HFFc6 (cell line): ENCODE results near the gene BORCS5. TPM values are rescaled to one million over a fixed set of nuclear protein-coding genes. Genes with fewer than 3 reads are reported as not detected.
A peak's percentile ranks its signal among the peaks of the same experiment; 100 is the strongest.

Experiments
- DNase-seq: peaks from one replicate; pipeline ENCODE4 v3.0.0-alpha.2; 2018
- H3K27ac Mint-ChIP-seq: 2 replicates; pipeline ENCODE4 v1.8.0; 2020; ENCODE audit warnings: mild to moderate bottlenecking, mixed read lengths
- H3K27me3 Mint-ChIP-seq: 2 replicates; pipeline ENCODE4 v1.8.0; 2021; ENCODE audit warnings: mild to moderate bottlenecking, moderate library complexity, mixed read lengths; ENCODE audit not compliant: insufficient read depth
- H3K36me3 Mint-ChIP-seq: 2 replicates; pipeline ENCODE4 v1.8.0; 2021; ENCODE audit warnings: low read depth, mixed read lengths
- H3K4me1 Mint-ChIP-seq: 2 replicates; pipeline ENCODE4 v1.8.0; 2020; ENCODE audit warnings: low read depth, mixed read lengths
- H3K4me3 Mint-ChIP-seq: 2 replicates; pipeline ENCODE4 v1.8.0; 2020; ENCODE audit warnings: mild to moderate bottlenecking, moderate library complexity, mixed read lengths
- H3K9me3 Mint-ChIP-seq: 2 replicates; pipeline ENCODE4 v1.8.0; 2020; ENCODE audit warnings: mild to moderate bottlenecking, mixed read lengths
- CTCF ChIP-seq: fragments of 200-600 bp; sonication (generic); IDR thresholded peaks from 2 replicates; pipeline ENCODE4 v1.5.0; 2021; ENCODE audit warnings: antibody characterized with exemption, mild to moderate bottlenecking
- total RNA-seq, 6 experiments: library from RNA; stranded (reverse); fragmentation: NEBNext Ultra II Directional; extraction: Animal tissue kit (Norgen Biotek cat#: 25700); gene quantifications; 2 replicates in 1 of 6; 3 replicates in 5 of 6; pipeline ENCODE4 v1.2.3, GENCODE V29; 2021

Gene BORCS5
- total RNA-seq, 6 experiments from 2014 or later = 8.7 to 13.9 (median 10.6) TPM

- Mint-ChIP-seq H3K4me1 (peaks cover 26% of the 10 kb centered on the region), H3K9me3 (no peaks in the 10 kb centered on the region), H3K4me3 (peak overlapping the region; percentile 88), H3K27ac (peak overlapping the region; percentile 97), H3K36me3 (no peaks in the 10 kb centered on the region), H3K27me3 (no peaks in the 10 kb centered on the region; the same call in 1 of the 2 replicates)
- TF ChIP-seq CTCF = no peak
- peak; percentile 73 for DNase-seq
Measured at GRCh38 chr12:12505544-12506495, 148.9 kb downstream of the BORCS5 start.

- DNase-seq = peak; percentile 51
- no peaks in the 10 kb centered on the region for H3K9me3 Mint-ChIP-seq
- no peak for TF ChIP-seq CTCF
- peak overlapping the region; percentile 88 for H3K4me3 Mint-ChIP-seq
- H3K27me3 Mint-ChIP-seq = no peaks in the 10 kb centered on the region; the same call in 1 of the 2 replicates
- H3K27ac Mint-ChIP-seq = peak overlapping the region; percentile 97
- H3K4me1 Mint-ChIP-seq = peaks cover 26% of the 10 kb centered on the region
- no peaks in the 10 kb centered on the region for H3K36me3 Mint-ChIP-seq
Measured at GRCh38 chr12:12506496-12506890, 149.6 kb downstream of the BORCS5 start.

GRCh38 chr12:12507121-12507520 is 150.2 kb downstream of the BORCS5 start:
- H3K27ac Mint-ChIP-seq = peak overlapping the region; percentile 97
- no peaks in the 10 kb centered on the region for H3K36me3 Mint-ChIP-seq
- no peak for TF ChIP-seq CTCF
- peaks cover 26% of the 10 kb centered on the region for H3K4me1 Mint-ChIP-seq
- H3K9me3 Mint-ChIP-seq = no peaks in the 10 kb centered on the region
- DNase-seq = no peak
- no peaks in the 10 kb centered on the region; the same call in 1 of the 2 replicates for H3K27me3 Mint-ChIP-seq
- H3K4me3 Mint-ChIP-seq = peak overlapping the region; percentile 88

- H3K27ac Mint-ChIP-seq = peak overlapping the region; percentile 32; the same call in 1 of the 2 replicates
- TF ChIP-seq CTCF = no peak
- no peaks in the 10 kb centered on the region for H3K27me3 Mint-ChIP-seq
- H3K9me3 Mint-ChIP-seq = no peaks in the 10 kb centered on the region
- peaks cover 26% of the 10 kb centered on the region for H3K4me1 Mint-ChIP-seq
- no peak for DNase-seq
- H3K36me3 Mint-ChIP-seq = no peaks in the 10 kb centered on the region
- H3K4me3 Mint-ChIP-seq = no peak overlapping the region
Measured at GRCh38 chr12:12508612-12509011, 151.7 kb downstream of the BORCS5 start.

- no peak for TF ChIP-seq CTCF
- Mint-ChIP-seq H3K27me3 (no peaks in the 10 kb centered on the region), H3K27ac (no peak overlapping the region; the same call in 1 of the 2 replicates), H3K9me3 (no peaks in the 10 kb centered on the region), H3K4me3 (no peak overlapping the region), H3K36me3 (no peaks in the 10 kb centered on the region), H3K4me1 (peaks cover 23% of the 10 kb centered on the region)
- peak; percentile 75 for DNase-seq
Measured at GRCh38 chr12:12510141-12510540, 153.3 kb downstream of the BORCS5 start.
